ENCODE results near the gene WWC1. TPM values are rescaled to one million over a fixed set of nuclear protein-coding genes. Genes with fewer than 3 reads are reported as not detected.

The WWC1 gene
- total RNA-seq, 1 donor from 2014 or later = 18.7 TPM

DNA sequence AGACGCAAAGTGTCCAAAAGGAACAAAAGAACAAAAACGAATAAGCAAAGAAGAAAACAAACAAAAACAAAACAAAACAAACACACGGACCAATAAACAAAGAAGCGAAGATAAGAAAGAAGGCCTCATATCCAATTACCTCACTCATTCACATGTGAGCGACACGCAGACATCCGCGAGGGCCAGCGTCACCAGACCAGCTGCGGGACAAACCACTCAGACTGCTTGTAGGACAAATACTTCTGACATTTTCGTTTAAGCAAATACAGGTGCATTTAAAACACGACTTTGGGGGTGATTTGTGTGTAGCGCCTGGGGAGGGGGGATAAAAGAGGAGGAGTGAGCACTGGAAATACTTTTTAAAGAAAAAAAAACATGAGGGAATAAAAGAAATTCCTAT lies 28.3 kb upstream of the WWC1 start:
- TF ChIP-seq POLR2A (IDR thresholded peaks at IDR 0.05) (no peak), CTCF (IDR thresholded peaks at IDR 0.05) (no peak), POLR2AphosphoS5 (IDR thresholded peaks at IDR 0.05; ENCODE audit: insufficient read depth in 1 of 2, low read depth in 1 of 2) (no peak)
- no peak for DNase-seq (ENCODE audit: extremely low spot score in 2 of 2)
- Histone ChIP-seq H3K4me3 (no peak overlapping the region), H3K9me3 (no peaks in the 10 kb centered on the region), H3K27ac (no peak overlapping the region), H3K36me3 (no peaks in the 10 kb centered on the region), H3K4me1 (no peaks in the 10 kb centered on the region), H3K27me3 (no peaks in the 10 kb centered on the region)
- intact Hi-C loops (cut with DNase I) = no loop called here

- intact Hi-C loops (cut with DNase I) = no loop called here
- Histone ChIP-seq H3K9me3 (no peaks in the 10 kb centered on the region), H3K4me1 (peaks cover 15% of the 10 kb centered on the region), H3K27me3 (no peaks in the 10 kb centered on the region), H3K36me3 (no peaks in the 10 kb centered on the region), H3K4me3 (no peak overlapping the region), H3K27ac (no peak overlapping the region)
- TF ChIP-seq POLR2A (IDR thresholded peaks at IDR 0.05) = no peak
- no peak for TF ChIP-seq POLR2AphosphoS5 (IDR thresholded peaks at IDR 0.05; ENCODE audit: insufficient read depth in 1 of 2, low read depth in 1 of 2)
- TF ChIP-seq CTCF (IDR thresholded peaks at IDR 0.05) = no peak
- DNase-seq (ENCODE audit: extremely low spot score in 2 of 2) = no peak
These were observed 25.4 kb upstream of the WWC1 start for GRCh38 chr5:168266016-168266415.

GRCh38 chr5:168268949-168269936 lies 22.2 kb upstream of the WWC1 start:
- intact Hi-C loops (cut with DNase I) = no loop called here
- TF ChIP-seq CTCF (IDR thresholded peaks at IDR 0.05) (peak; percentile 74 to 89 (median 80)), POLR2AphosphoS5 (IDR thresholded peaks at IDR 0.05; ENCODE audit: insufficient read depth in 1 of 2, low read depth in 1 of 2) (peak in 1 of 2 donors; percentile 47), POLR2A (IDR thresholded peaks at IDR 0.05) (no peak)
- Histone ChIP-seq H3K9me3 (no peaks in the 10 kb centered on the region), H3K36me3 (no peaks in the 10 kb centered on the region), H3K4me3 (peak overlapping the region; percentile 22 to 32), H3K27ac (no peak overlapping the region), H3K27me3 (no peaks in the 10 kb centered on the region), H3K4me1 (peaks cover 15% of the 10 kb centered on the region)
- no peak for DNase-seq (ENCODE audit: extremely low spot score in 2 of 2)

GRCh38 chr5:168269937-168270330 lies 21.5 kb upstream of the WWC1 start:
- no peak for TF ChIP-seq CTCF (IDR thresholded peaks at IDR 0.05)
- Histone ChIP-seq H3K4me1 (peaks cover 15% of the 10 kb centered on the region), H3K27me3 (no peaks in the 10 kb centered on the region), H3K27ac (no peak overlapping the region), H3K9me3 (no peaks in the 10 kb centered on the region), H3K4me3 (no peak overlapping the region), H3K36me3 (no peaks in the 10 kb centered on the region)
- intact Hi-C loops (cut with DNase I) = no loop called here
- DNase-seq (ENCODE audit: extremely low spot score in 2 of 2) = no peak

DNA sequence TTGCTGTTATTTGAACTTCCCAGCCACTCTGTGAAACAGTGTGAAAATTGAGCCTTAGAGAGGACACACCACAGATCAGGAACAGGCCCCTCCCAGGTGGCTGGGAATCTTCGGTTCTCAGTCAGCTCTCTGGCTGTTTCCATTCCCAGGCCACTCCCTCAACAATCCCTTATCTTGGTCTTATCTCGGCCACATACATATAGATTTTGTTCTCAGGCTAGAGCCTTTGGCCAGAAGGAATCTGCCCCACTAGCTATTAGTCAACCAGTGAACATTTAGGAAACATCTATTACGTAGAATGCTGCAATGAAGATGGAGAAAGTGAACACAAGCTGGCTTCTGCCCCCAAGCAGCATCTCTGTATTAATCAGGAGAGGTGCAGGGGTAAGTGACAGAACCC lies 21.0 kb upstream of the WWC1 start:
- intact Hi-C loops (cut with DNase I) = no loop called here
- Histone ChIP-seq H3K4me1 (peaks cover 15% of the 10 kb centered on the region), H3K27me3 (no peaks in the 10 kb centered on the region), H3K27ac (no peak overlapping the region), H3K9me3 (no peaks in the 10 kb centered on the region), H3K36me3 (no peaks in the 10 kb centered on the region), H3K4me3 (no peak overlapping the region)
- no peak for TF ChIP-seq POLR2AphosphoS5 (IDR thresholded peaks at IDR 0.05; ENCODE audit: insufficient read depth in 1 of 2, low read depth in 1 of 2)
- DNase-seq (ENCODE audit: extremely low spot score in 2 of 2) = no peak

Data from vagina (tissue), 2 donors.